Activated CD4-positive, CD25-positive, alpha-beta regulatory T cell (primary cell): ENCODE measurements around the gene ANTXR1.
"Not testable (repeated sequence)": the region's sequence is repeated elsewhere in the genome, so short reads cannot be mapped to it uniquely, and the experiment has no call there.

ENCODE experiments used
- DNase-seq, 4 experiments: peaks; one replicate each; lab custom pipeline; 2025; lab: John Stamatoyannopoulos, UW

The ANTXR1 gene

GRCh38 chr2:69211048-69211447, 198.1 kb downstream of the ANTXR1 start:
- no peak for DNase-seq

- no peak for DNase-seq
These were observed 198.7 kb downstream of the ANTXR1 start for GRCh38 chr2:69211686-69212085.

- DNase-seq = no peak
These were observed 199.5 kb downstream of the ANTXR1 start for GRCh38 chr2:69212238-69213028.

- DNase-seq = no peak
These were observed 200.2 kb downstream of the ANTXR1 start for GRCh38 chr2:69213201-69213600.

- DNase-seq = no peak
These were observed 200.8 kb downstream of the ANTXR1 start for GRCh38 chr2:69213782-69214181.

GRCh38 chr2:69214898-69215297, 201.9 kb downstream of the ANTXR1 start:
- no peak for DNase-seq

GRCh38 chr2:69216535-69217332, 203.8 kb downstream of the ANTXR1 start:
- DNase-seq = no peak

- no peak for DNase-seq
These were observed 204.5 kb downstream of the ANTXR1 start for GRCh38 chr2:69217333-69218080.

- no peak for DNase-seq
These were observed 208.5 kb downstream of the ANTXR1 start for GRCh38 chr2:69221512-69221911.

GRCh38 chr2:69221960-69222751, 209.2 kb downstream of the ANTXR1 start:
- no peak for DNase-seq

GRCh38 chr2:69222953-69223658, 210.1 kb downstream of the ANTXR1 start:
- no peak for DNase-seq

GRCh38 chr2:69223759-69224511, 211.0 kb downstream of the ANTXR1 start:
- DNase-seq = no peak

- DNase-seq = no peak
These were observed 211.5 kb downstream of the ANTXR1 start for GRCh38 chr2:69224512-69224837.

- no peak for DNase-seq
These were observed 213.0 kb downstream of the ANTXR1 start for GRCh38 chr2:69225933-69226332.

- DNase-seq = no peak
These were observed 213.9 kb downstream of the ANTXR1 start for GRCh38 chr2:69226903-69227302.

- DNase-seq = no peak
These were observed 214.7 kb downstream of the ANTXR1 start for GRCh38 chr2:69227716-69228115.

GRCh38 chr2:69230946-69231345, 218.0 kb downstream of the ANTXR1 start:
- not testable (repeated sequence) for DNase-seq

GRCh38 chr2:69231612-69232277, 218.8 kb downstream of the ANTXR1 start:
- DNase-seq = no peak

- not testable (repeated sequence) for DNase-seq
These were observed 222.9 kb downstream of the ANTXR1 start for GRCh38 chr2:69235835-69236234.
